NCI-H2081 treated with DMSO at 0.1 percent for 48 hours (cell line): ENCODE data around the gene MACROH2A2.
"Not testable (repeated sequence)": the region's sequence is repeated elsewhere in the genome, so short reads cannot be mapped to it uniquely, and the experiment has no call there.

Source experiments
- DNase-seq: peaks from one replicate; lab custom pipeline; 2025; lab: John Stamatoyannopoulos, UW

Gene MACROH2A2

GRCh38 chr10:70067586-70067985, 14.9 kb downstream of the MACROH2A2 start:
- no peak for DNase-seq

- DNase-seq = no peak
These were observed 16.3 kb downstream of the MACROH2A2 start for GRCh38 chr10:70068925-70069324.

GRCh38 chr10:70069346-70069745, 16.7 kb downstream of the MACROH2A2 start:
- DNase-seq = no peak

DNA sequence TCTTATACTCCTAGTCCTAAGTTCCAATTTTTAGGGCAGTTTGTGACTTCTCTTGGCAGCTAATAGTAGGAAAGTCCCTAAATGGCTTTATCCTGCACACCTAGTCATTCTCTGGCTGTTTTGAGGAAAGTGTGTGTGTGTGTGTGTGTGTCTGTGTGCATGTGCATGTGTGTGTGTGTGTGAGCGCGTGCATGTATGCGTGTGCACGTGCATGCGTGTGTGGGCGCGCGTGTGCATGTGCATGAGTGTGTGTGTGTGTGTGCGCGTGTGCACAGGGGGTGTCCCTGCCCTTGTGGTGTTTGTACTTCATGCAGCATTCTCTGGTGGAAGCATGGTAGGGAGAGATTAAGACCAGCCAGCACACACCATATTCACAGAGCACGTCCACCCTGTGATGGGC, 18.2 kb downstream of the MACROH2A2 start:
- no peak for DNase-seq

DNA sequence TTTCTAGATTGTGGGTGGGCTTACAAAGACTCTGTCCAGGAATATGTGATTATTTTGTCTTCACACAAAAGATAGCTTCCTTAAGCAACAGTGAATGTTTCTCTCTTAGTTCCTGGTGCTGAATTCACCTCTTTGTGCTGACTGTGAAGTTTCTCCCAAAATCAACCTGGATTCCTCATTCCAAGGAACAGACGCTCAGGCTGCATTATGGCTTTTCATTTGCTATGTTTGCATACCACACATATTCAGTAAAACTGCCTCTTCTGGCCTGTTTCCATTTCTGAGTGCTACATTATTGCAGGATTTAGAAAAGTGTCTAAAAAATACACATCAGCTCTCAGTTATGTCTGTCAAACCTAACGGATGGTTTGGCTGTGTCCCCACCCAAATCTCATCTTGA, 21.5 kb downstream of the MACROH2A2 start:
- DNase-seq = no peak

DNA sequence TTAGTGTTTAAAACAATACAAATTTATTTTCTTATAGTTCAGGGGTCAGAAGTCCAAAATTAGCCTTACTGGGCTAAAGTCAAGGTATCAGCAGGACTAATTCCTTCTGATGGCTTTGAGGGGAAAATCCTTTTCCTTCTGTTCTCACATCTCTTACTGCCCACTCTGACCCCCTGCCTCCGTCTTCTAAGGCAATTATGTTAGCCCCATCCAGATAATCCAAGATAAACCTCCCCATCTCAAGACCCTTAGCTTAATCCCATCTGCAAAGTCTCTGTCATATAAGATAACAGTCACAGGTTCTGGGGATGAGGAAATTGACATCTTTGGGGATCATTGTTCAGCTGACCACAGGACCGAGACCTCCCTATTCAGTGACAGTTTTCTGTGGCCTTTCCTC, 22.3 kb downstream of the MACROH2A2 start:
- no peak for DNase-seq

DNA sequence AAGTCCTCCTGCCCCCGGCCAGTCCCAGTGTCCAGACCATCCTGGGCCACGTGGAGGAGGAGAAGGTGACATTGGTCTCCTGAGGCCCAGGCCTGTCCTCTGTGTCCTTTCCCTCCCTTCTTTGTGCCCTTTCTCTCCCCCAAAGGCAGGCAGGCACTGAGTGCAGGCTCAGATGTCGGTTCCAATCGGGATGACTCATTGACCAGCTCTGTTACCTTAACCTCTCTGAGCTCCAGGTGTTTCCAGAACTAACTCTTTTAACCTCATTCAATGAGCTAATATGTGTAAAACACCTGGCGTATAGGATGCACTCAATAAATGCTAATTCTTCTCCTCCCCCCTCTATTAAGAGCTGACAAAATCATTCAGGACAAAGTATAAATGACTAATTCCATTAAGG, 25.7 kb downstream of the MACROH2A2 start:
- DNase-seq = no peak

DNA sequence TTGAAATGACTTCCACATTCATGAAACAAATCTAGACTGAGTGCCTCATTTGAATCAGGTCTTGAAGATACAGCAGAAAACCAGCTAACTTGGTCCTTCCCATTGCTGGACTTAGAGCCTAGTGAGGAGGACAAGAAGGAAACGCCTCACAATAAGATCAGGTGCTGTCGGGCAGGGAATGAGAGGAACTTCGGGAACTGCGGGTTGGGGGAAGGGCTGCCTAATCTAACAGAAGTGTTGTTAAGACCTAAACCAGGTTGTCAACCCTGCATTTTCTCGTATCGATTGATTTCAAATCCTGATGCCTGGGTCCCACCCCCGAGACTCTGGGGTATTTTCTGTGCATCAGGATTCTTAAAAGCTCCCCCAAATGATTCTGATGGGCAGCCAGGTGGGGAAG, 26.3 kb downstream of the MACROH2A2 start:
- no peak for DNase-seq

GRCh38 chr10:70080789-70081188, 28.1 kb downstream of the MACROH2A2 start:
- not testable (repeated sequence) for DNase-seq

GRCh38 chr10:70084189-70084588, 31.5 kb downstream of the MACROH2A2 start:
- no peak for DNase-seq

DNA sequence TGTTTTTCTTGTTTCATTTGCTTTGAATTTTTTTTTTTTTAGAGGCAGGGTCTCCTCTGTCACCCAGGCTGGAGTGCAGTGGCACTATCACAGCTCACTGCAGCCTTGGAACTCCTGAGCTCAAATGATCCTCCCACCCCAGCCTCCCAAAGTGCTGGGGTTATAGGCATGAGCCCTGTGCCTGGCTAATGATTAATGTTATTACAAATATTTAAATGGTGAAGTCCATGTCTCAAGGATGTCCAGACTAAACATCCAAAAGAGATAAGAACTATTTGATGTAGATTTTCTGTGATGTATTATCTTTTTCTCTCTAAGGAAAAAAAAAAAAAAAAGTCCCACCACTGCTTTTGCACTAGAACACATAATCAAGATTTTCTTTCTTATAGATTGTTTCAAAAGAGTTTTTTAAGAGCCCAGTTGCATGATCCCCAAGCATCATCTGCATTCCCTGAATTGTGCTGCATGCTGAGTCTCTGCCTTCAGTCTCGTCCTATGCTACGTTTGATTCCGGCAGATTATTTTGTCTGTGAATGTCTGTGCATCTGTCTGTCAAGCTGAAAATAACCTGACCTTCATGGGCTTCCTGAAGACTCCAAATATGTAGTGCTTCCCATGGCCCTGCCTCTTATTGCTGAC, 33.4 kb downstream of the MACROH2A2 start:
- DNase-seq = no peak

DNA sequence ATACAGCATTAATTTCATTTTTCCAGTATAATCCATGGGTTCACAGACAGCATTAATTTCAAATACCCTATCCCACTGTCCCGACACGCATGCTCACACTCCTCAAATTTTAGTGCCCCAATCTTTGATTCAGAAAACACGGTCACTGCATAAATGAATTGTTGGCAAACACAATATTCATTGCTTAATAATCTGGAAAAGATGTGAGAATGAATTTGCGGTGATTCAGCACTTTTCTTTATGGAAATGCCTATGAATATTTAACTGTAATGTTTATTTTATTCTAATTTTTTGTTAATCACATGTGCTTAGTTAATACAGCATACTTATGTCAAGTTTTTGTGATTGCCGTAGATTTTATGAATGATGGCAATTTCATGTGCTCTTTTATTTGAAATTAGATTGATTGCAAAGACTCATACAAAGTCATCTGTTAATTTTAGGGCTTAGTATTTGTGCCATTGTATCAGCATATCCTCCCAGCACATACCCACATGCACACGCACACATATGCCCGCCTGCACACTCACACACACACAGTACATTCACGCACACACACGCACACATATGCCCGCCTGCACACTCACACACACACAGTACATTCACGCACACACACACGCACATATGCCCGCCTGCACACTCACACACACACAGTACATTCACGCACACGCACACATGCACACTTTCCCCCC, 35.1 kb downstream of the MACROH2A2 start:
- DNase-seq = no peak

GRCh38 chr10:70088308-70088698, 35.7 kb downstream of the MACROH2A2 start:
- DNase-seq = no peak

DNA sequence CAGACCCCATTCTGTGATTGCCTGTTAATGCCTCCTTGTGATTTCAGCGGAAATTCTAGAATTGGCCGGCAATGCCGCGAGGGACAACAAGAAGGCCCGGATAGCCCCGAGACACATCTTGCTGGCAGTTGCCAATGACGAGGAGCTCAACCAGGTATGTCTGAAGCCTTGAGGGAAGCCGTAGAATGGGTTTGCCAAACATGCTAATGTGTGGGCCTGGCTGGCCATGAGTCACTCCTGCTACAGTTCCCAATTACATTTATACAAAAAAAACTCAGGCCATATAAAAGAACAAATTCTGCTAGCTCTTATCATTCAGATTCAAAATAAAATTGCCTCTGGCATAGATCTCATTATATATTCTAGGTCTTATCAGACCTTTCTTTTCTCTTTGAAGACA, 37.4 kb downstream of the MACROH2A2 start:
- no peak for DNase-seq

- DNase-seq = no peak
These were observed 38.3 kb downstream of the MACROH2A2 start for GRCh38 chr10:70090951-70091350.

- no peak for DNase-seq
These were observed 39.7 kb downstream of the MACROH2A2 start for GRCh38 chr10:70092389-70092718.

DNA sequence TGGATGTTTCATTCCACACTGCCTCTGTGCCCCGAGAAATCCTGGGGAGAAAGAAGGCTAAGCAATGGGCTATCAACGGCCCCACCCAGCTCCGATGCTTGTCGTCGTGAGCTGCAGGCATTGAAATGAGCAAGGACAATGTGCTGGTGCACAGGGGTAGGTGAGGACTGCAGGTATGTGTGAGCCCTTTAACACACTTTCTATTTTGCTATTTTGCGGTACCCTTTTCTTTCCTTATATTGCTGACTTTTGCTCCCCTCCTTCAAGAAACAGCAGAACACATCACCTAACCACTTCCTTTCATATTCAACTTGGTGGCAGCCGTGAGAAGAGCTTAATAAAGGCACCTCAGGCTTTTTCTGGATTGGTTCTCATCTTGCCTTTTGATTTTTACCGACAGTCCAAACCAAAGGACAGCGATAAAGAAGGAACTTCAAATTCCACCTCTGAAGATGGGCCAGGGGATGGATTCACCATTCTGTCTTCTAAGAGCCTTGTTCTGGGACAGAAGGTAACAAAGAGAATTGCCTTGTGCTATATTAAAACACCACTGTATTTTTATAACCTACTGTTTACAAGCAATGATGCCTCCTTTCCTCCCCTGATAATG, 40.8 kb downstream of the MACROH2A2 start:
- no peak for DNase-seq

GRCh38 chr10:70094250-70094649, 41.6 kb downstream of the MACROH2A2 start:
- DNase-seq = no peak

- DNase-seq = no peak
These were observed 43.5 kb downstream of the MACROH2A2 start for GRCh38 chr10:70096016-70096704.

DNA sequence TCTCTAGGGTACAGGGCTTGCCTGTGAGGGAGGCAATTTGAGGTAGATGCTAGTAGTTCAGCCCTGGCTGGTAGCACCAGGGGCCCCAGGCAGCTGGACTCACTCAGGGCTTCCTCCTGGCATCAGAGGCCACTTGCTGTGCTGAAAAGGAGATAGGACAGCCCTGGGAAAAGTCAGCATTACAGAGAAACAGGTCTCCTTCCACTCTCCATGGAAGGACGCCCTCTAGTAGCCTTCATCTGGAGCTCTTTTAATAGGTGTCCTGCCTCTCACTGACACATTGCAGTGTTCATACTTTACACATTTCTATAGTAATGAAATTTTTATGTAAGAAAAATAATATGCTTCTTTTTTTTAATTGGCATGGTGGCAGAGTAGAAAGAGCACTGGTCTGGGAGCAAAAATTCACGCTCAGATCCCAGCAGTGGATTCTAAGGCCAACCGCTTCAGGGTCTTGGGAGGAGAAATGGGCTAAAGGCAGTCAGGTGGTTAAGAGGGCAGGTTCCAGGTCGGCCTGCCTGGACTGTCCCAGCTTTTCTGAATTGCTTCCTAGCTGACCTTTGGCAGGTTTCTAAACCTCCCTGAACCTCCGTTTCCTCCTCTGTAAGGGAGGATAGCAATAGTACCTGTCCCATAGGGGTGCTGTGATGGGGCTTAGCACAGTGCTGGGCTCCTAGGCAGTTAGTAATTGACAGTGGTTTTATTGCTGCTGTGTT, 44.2 kb downstream of the MACROH2A2 start:
- DNase-seq = no peak

DNA sequence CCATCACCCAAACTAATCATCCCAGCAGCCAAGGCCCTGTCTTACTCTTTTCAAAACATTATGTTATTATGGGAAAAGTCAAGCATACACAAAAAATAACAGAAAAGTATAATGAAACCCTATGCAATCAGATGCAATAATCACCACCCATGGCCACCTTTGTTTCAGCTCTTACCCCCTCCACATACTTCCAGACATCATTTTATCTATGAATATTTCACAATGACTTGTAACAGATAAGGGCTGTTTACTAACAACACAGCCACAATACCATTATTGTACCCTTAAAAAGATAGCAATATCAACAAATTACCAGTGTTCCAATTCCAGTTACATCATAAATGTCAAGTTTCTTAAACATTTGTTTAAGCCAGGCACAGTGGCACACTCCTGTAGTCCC, 44.8 kb downstream of the MACROH2A2 start:
- no peak for DNase-seq

DNA sequence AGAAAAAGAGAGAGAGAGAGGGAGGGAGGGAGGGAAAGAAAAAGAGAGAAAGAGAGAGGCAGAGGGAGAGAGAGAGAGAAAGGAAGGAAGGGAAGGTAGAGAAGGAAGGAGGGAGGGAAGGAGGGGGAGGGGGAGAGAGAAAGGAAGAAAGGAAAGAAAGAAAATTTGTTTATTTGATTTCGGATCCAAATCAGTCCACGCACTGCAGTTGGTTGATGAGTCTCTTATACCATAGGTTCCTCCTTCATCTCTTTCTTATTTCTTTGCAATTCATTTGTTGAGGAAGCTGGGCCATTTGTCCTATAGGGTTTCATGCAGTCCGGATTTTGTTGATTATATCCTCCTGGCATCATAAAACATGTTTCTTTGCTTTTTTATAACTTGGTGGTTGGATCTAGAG, 45.6 kb downstream of the MACROH2A2 start:
- DNase-seq = no peak
